Endothelial cell of umbilical vein (primary cell): ENCODE results near the gene SLC66A2. TPM values are rescaled to one million over a fixed set of nuclear protein-coding genes. Genes with fewer than 3 reads are reported as not detected.

Experiments
- BruUV-seq: library from RNA; stranded (reverse); fragments of 400-500 nt; replicated peaks from 2 replicates; lab custom pipeline; 2021; lab: Mats Ljungman, UMichigan
- CTCF ChIA-PET: fragments of 300-600, 350-600 bp; sonication (Branson Sonifier 250); formaldehyde crosslinking; loops from one replicate; lab custom pipeline; 2021; ENCODE audit warnings: antibody characterized with exemption, inconsistent platforms; lab: Charles Lee
- POLR2A ChIA-PET: fragments of 300-600, 350-600 bp; sonication (Branson Sonifier 250); formaldehyde crosslinking; loops from one replicate; lab custom pipeline; 2021; ENCODE audit warnings: antibody characterized with exemption, inconsistent platforms; lab: Charles Lee
- DNase-seq: peaks from one replicate; pipeline ENCODE4 v3.0.0-alpha.2; 2011; ENCODE audit warnings: low read depth, low spot score
- FAIRE-seq: peaks from 2 replicates; lab custom pipeline; 2011; peaks lifted over from hg19 to GRCh38; lab: Jason Lieb, UNC
- H2AFZ ChIP-seq: 2 replicates; pipeline ENCODE4 v1.6.0; 2012; ENCODE audit warnings: low read depth, low read length, control low read depth, inconsistent platforms
- H3K27ac ChIP-seq: 2 replicates; pipeline ENCODE4 v1.5.1; 2011; ENCODE audit warnings: low read depth, mild to moderate bottlenecking, control low read depth, low read length, moderate library complexity; ENCODE audit not compliant: insufficient read depth
- H3K27me3 ChIP-seq, 2 experiments: 2 replicates each; pipeline versions ENCODE4 v1.6.0 to v1.6.1; 2011; ENCODE audit warnings: low read length in 2 of 2, mixed read lengths in 1 of 2; ENCODE audit not compliant: control insufficient read depth in 2 of 2, insufficient read depth in 2 of 2
- H3K36me3 ChIP-seq, 2 experiments: 2 replicates in 1 of 2; 3 replicates in 1 of 2; pipeline ENCODE4 v1.5.1; 2011; ENCODE audit warnings: low read length in 2 of 2, mild to moderate bottlenecking in 1 of 2, moderate library complexity in 1 of 2; ENCODE audit not compliant: control insufficient read depth in 2 of 2, insufficient read depth in 2 of 2; ENCODE audit errors: extremely low read depth in 1 of 2
- H3K4me1 ChIP-seq: 3 replicates; pipeline ENCODE4 v1.5.1; 2011; ENCODE audit warnings: mild to moderate bottlenecking, low read length; ENCODE audit not compliant: control insufficient read depth, insufficient read depth; ENCODE audit errors: extremely low read depth
- H3K4me2 ChIP-seq: 2 replicates; pipeline ENCODE4 v1.6.1; 2011; ENCODE audit warnings: low read length, control low read depth, mixed read lengths; ENCODE audit not compliant: insufficient read depth
- H3K4me3 ChIP-seq, 3 experiments: fragments of 200-600 bp in 1 of 3; sonication (generic), shearing (Covaris generic) in 1 of 3; replicated peaks in 1 of 3; 2 replicates each; pipeline ENCODE4 v1.5.1; 2011 to 2016; ENCODE audit warnings: control low read depth in 3 of 3, low read length in 3 of 3, mild to moderate bottlenecking in 2 of 3, inconsistent platforms in 1 of 3, low read depth in 1 of 3, moderate library complexity in 1 of 3; ENCODE audit not compliant: insufficient read depth in 1 of 3
- H3K79me2 ChIP-seq: 2 replicates; pipeline ENCODE4 v1.6.0; 2012; ENCODE audit warnings: low read length, inconsistent platforms; ENCODE audit not compliant: control insufficient read depth, insufficient read depth
- H3K9ac ChIP-seq: replicated peaks from 2 replicates; pipeline ENCODE3; 2011; ENCODE audit warnings: low read length, control low read depth; ENCODE audit not compliant: insufficient read depth; ENCODE audit errors: extremely low read depth
- H3K9me1 ChIP-seq: replicated peaks from 3 replicates; pipeline ENCODE4 v1.6.0; 2011; ENCODE audit warnings: mild to moderate bottlenecking, low read length; ENCODE audit not compliant: control insufficient read depth, insufficient read depth; ENCODE audit errors: extremely low read depth
- H3K9me3 ChIP-seq: replicated peaks from 2 replicates; pipeline ENCODE4 v1.5.1; 2012; ENCODE audit warnings: low read length, inconsistent platforms; ENCODE audit not compliant: control insufficient read depth, insufficient read depth
- H4K20me1 ChIP-seq: replicated peaks from 2 replicates; pipeline ENCODE3; 2011; ENCODE audit warnings: mild to moderate bottlenecking, low read length; ENCODE audit not compliant: control insufficient read depth, insufficient read depth; ENCODE audit errors: extremely low read depth
- EZH2 ChIP-seq: IDR thresholded peaks from 2 replicates; pipeline ENCODE4 v1.6.1; 2012; ENCODE audit warnings: borderline replicate concordance, low read depth, mild to moderate bottlenecking, moderate library complexity, low read length, inconsistent platforms; ENCODE audit not compliant: severe bottlenecking
- FOS ChIP-seq: IDR thresholded peaks from 2 replicates; pipeline ENCODE4 v1.6.1; 2011; ENCODE audit warnings: mild to moderate bottlenecking, low read length, moderate library complexity, borderline replicate concordance; ENCODE audit not compliant: insufficient read depth
- GATA2 ChIP-seq: IDR thresholded peaks from 2 replicates; pipeline ENCODE4 v1.7.0; 2011; ENCODE audit warnings: low read depth, mild to moderate bottlenecking, moderate library complexity, mixed read lengths, low read length; ENCODE audit not compliant: insufficient read length, insufficient read depth
- JUN ChIP-seq: IDR thresholded peaks from 2 replicates; pipeline ENCODE4 v1.6.1; 2011; ENCODE audit warnings: borderline replicate concordance, low read depth; ENCODE audit not compliant: insufficient read length, insufficient read depth
- MYC ChIP-seq: IDR thresholded peaks from one replicate; pipeline ENCODE4 v1.6.1; 2011; ENCODE audit warnings: mild to moderate bottlenecking, low read depth, low read length
- POLR2A ChIP-seq: IDR thresholded peaks from 2 replicates; pipeline ENCODE4 v1.6.1; 2012; ENCODE audit warnings: low read depth, mild to moderate bottlenecking, control low read depth, low read length
- POLR2AphosphoS5 ChIP-seq: IDR thresholded peaks from 2 replicates; pipeline ENCODE4 v1.6.1; 2012; ENCODE audit warnings: low read depth, mild to moderate bottlenecking, control low read depth, low read length, moderate library complexity; ENCODE audit not compliant: insufficient read depth
- dilution Hi-C: fragments of 300-500 bp; cut with MboI; formaldehyde crosslinking; loops from one replicate; pipeline ENCODE4 v1.15.0; 2019; ENCODE audit warnings: low sequenced_read_pairs; ENCODE audit not compliant: extremely low pct_ligation_motif_present
- intact Hi-C: fragments of 100-400 bp; cut with micrococcal nuclease; formaldehyde crosslinking; loops from one replicate; pipeline ENCODE4 v1.10.0; 2022
- polyA plus RNA-seq, 4 experiments: library from polyadenylated mRNA; depleted of rRNA in 3 of 4; stranded (reverse) in 3 of 4; unstranded in 1 of 4; fragments of >200 nt; gene quantifications; 2 replicates each; pipeline versions ENCODE4 v1.2.1 to v1.2.3, GENCODE V29; 2011 to 2012; ENCODE audit warnings: missing spikeins in 1 of 4
- total RNA-seq: library from RNA; stranded (reverse); gene quantifications from 2 replicates; pipeline ENCODE4 v1.2.3, GENCODE V29; 2021
- TF ChIP-seq, protein P1 (sequence below), 2 donors: IDR thresholded peaks; 1 replicate in 1 of 2; 2 replicates in 1 of 2; pipeline ENCODE4 v1.5.1; 2011; ENCODE audit warnings: low read length in 2 of 2, mild to moderate bottlenecking in 2 of 2, moderate library complexity in 2 of 2, control low read depth in 1 of 2, inconsistent platforms in 1 of 2, low read depth in 1 of 2; ENCODE audit not compliant: insufficient read depth in 1 of 2; ENCODE audit errors: extremely low read depth in 1 of 2
- TF ChIP-seq, protein P2 (sequence below): IDR thresholded peaks from 2 replicates; pipeline ENCODE4 v1.6.1; 2011; ENCODE audit not compliant: insufficient read depth, insufficient read length

The SLC66A2 gene
- total and polyA plus RNA-seq, 2 donors (not counting 3 experiments of a cell fraction or from before 2014, with no cell fraction given), result 32.5 to 37.1 TPM

DNA sequence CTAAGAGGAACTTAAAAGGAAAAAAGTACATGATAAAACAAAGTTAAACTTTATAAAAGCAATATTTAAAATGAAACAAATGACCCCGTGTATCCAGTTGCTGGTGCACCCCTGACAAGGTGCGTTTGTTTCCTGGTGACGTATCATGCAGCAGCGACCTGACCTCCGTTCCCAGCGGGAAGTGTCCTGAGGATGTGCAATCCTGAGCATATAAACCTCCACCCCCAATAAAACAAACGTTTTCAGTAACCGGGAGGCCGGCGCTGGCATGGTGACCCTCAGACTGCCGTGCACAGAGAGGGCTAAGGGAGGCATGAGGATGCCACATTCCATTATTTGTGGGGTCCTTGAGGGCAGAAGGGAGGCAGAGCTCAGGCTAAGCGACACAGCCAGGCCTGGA is 14.8 kb downstream of the SLC66A2 start:
- no peak for FAIRE-seq
- TF ChIP-seq POLR2AphosphoS5 (no peak), JUN (no peak), GATA2 (no peak), POLR2A (no peak), EZH2 (no peak), FOS (no peak), MYC (no peak)
- TF ChIP-seq, protein P1, sequence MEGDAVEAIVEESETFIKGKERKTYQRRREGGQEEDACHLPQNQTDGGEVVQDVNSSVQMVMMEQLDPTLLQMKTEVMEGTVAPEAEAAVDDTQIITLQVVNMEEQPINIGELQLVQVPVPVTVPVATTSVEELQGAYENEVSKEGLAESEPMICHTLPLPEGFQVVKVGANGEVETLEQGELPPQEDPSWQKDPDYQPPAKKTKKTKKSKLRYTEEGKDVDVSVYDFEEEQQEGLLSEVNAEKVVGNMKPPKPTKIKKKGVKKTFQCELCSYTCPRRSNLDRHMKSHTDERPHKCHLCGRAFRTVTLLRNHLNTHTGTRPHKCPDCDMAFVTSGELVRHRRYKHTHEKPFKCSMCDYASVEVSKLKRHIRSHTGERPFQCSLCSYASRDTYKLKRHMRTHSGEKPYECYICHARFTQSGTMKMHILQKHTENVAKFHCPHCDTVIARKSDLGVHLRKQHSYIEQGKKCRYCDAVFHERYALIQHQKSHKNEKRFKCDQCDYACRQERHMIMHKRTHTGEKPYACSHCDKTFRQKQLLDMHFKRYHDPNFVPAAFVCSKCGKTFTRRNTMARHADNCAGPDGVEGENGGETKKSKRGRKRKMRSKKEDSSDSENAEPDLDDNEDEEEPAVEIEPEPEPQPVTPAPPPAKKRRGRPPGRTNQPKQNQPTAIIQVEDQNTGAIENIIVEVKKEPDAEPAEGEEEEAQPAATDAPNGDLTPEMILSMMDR (IDR thresholded peaks at IDR 0.05; ENCODE audit: extremely low read depth in 1 of 2, insufficient read depth in 1 of 2, low read depth in 1 of 2, low read length in 2 of 2), result no peak
- TF ChIP-seq, protein P2, sequence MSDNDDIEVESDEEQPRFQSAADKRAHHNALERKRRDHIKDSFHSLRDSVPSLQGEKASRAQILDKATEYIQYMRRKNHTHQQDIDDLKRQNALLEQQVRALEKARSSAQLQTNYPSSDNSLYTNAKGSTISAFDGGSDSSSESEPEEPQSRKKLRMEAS, result no peak
- Histone ChIP-seq H4K20me1 (no peaks in the 10 kb centered on the region), H3K79me2 (peaks cover 28% of the 10 kb centered on the region), H3K4me2 (no peak overlapping the region), H3K9me3 (peaks cover 2% of the 10 kb centered on the region), H3K27me3 (no peaks in the 10 kb centered on the region), H3K9me1 (no peaks in the 10 kb centered on the region), H3K27ac (no peak overlapping the region), H3K4me3 (no peak overlapping the region), H2AFZ (no peak overlapping the region), H3K9ac (no peak overlapping the region), H3K4me1 (no peaks in the 10 kb centered on the region), H3K36me3 (peaks cover 4 to 19% of the 10 kb centered on the region in 2 experiments)
- intact Hi-C loops, result no loop called here
- DNase-seq, result no peak
- ChIA-PET CTCF (no interaction called here), POLR2A (no interaction called here)
- BruUV-seq, result no TSS peak
- dilution Hi-C loops, result no loop called here
